Measurements from ENCODE around the gene CTNNA1. TPM values are rescaled to one million over a fixed set of nuclear protein-coding genes. Genes with fewer than 3 reads are reported as not detected.
A peak's percentile ranks its signal among the peaks of the same experiment; 100 is the strongest.

CTNNA1 gene
- total and polyA plus RNA-seq, 8 donors: 53.9 to 193 (median 108) TPM

GRCh38 chr5:138972230-138972629 lies 219.0 kb downstream of the CTNNA1 start:
- H3K9me3 ChIP-seq: no peaks in the 10 kb centered on the region
- WGBS, 2 donors: 40 to 42% methylated on average over 1 of the region's 1 CpG
- peak in 1 of 4 donors; percentile 2 for ATAC-seq
- peaks cover 32 to 55% (median 52%) of the 10 kb centered on the region in 3 donors for H3K4me1 ChIP-seq
- H3K27me3 ChIP-seq: no peaks in the 10 kb centered on the region
- no peak for FAIRE-seq
- intact Hi-C loops (cut with DNase I): no loop called here
- DNase-seq: peak in 1 of 6 donors; percentile 18
- no peak for TF ChIP-seq CTCF (IDR thresholded peaks at IDR 0.05)
- no peak overlapping the region for H3K4me3 ChIP-seq
- H3K27ac ChIP-seq: peak overlapping the region; percentile 40 to 60 (median 50)
- H3K36me3 ChIP-seq: no peaks in the 10 kb centered on the region

GRCh38 chr5:138972836-138973235 lies 219.6 kb downstream of the CTNNA1 start:
- peak overlapping the region in 2 of 4 donors; percentile 43 to 57 for H3K27ac ChIP-seq
- ATAC-seq: peak; percentile 36 to 63 (median 58)
- peaks cover 32 to 52% (median 46%) of the 10 kb centered on the region in 3 donors for H3K4me1 ChIP-seq
- no peak for TF ChIP-seq CTCF (IDR thresholded peaks at IDR 0.05)
- peak in 5 of 6 donors; percentile 45 to 63 (median 60) for DNase-seq
- FAIRE-seq: no peak
- intact Hi-C loops (cut with DNase I): no loop called here
- no peaks in the 10 kb centered on the region for H3K36me3 ChIP-seq
- 41 to 45% methylated on average over 4 of the region's 4 CpGs for WGBS, 2 donors
- H3K4me3 ChIP-seq: no peak overlapping the region
- H3K27me3 ChIP-seq: no peaks in the 10 kb centered on the region
- no peaks in the 10 kb centered on the region for H3K9me3 ChIP-seq

- no peak for FAIRE-seq
- 17 to 21% methylated on average over 8 of the region's 8 CpGs for WGBS, 2 donors
- no peaks in the 10 kb centered on the region for H3K36me3 ChIP-seq
- ATAC-seq: peak; percentile 35 to 56 (median 42)
- intact Hi-C loops (cut with DNase I): no loop called here
- no peak for TF ChIP-seq CTCF (IDR thresholded peaks at IDR 0.05)
- DNase-seq: peak in 4 of 6 donors; percentile 63 to 77 (median 74)
- no peak overlapping the region for H3K4me3 ChIP-seq
- peaks cover 32 to 42% (median 40%) of the 10 kb centered on the region in 3 donors for H3K4me1 ChIP-seq
- H3K27me3 ChIP-seq: no peaks in the 10 kb centered on the region
- peak overlapping the region; percentile 1 to 46 (median 33) for H3K27ac ChIP-seq
- no peaks in the 10 kb centered on the region for H3K9me3 ChIP-seq
Observed at GRCh38 chr5:138974227-138975063, 221.2 kb downstream of the CTNNA1 start.

- no peaks in the 10 kb centered on the region for H3K27me3 ChIP-seq
- peak in 2 of 4 donors; percentile 3 to 19 for ATAC-seq
- intact Hi-C loops (cut with DNase I): no loop called here
- TF ChIP-seq CTCF (IDR thresholded peaks at IDR 0.05): no peak
- peak in 2 of 6 donors; percentile 26 to 47 for DNase-seq
- peak overlapping the region; percentile 1 to 46 (median 33) for H3K27ac ChIP-seq
- H3K4me1 ChIP-seq: peaks cover 26 to 36% (median 36%) of the 10 kb centered on the region in 3 donors
- 81 to 85% methylated on average over 10 of the region's 10 CpGs for WGBS, 2 donors
- H3K4me3 ChIP-seq: no peak overlapping the region
- no peaks in the 10 kb centered on the region for H3K36me3 ChIP-seq
- FAIRE-seq: no peak
- H3K9me3 ChIP-seq: no peaks in the 10 kb centered on the region
Observed at GRCh38 chr5:138975098-138975847, 222.0 kb downstream of the CTNNA1 start.

All from pancreas (tissue), 10 donors.